ENCODE measurements around the gene ITPK1. TPM values are rescaled to one million over a fixed set of nuclear protein-coding genes. Genes with fewer than 3 reads are reported as not detected.

The ITPK1 gene
- total RNA-seq, 1 donor = 25.0 TPM

DNA sequence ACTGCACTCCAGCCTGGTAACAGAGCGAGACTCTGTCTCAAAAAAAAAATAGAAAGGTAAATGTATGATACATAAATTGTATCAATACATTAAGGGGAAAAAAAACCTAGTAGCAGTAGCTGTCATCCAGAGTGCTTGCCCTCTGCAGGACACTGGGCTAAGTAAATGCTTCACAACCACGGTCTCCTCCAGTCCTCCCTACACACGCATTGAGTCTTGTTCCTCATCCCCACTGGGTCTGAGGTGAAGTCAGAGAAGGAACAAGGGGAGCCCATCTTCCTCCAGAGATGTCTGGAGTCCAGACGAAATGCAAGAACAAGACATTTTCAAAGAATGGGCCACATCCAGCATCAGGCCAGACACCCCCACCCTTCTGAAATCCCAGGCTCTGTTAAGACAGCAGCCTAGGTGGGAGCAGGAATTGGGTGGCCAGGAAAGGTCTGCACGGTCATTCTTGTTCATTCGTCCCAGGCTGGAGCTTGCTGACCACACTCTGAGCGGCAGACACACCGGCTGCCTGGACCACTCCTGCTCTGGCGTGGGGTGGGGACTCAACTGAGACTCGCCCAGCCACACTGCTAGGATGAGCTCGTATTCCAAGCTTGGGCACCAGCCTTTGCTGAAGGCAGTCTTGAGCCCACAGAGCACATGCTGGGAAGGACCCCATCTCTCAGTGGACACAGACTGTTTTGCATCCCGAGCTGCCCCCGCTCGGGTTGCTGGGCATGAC lies 147.3 kb downstream of the ITPK1 start:
- H3K79me2 ChIP-seq (ENCODE audit: insufficient read depth, low read length) = no peaks in the 10 kb centered on the region
- TF ChIP-seq, protein P1, sequence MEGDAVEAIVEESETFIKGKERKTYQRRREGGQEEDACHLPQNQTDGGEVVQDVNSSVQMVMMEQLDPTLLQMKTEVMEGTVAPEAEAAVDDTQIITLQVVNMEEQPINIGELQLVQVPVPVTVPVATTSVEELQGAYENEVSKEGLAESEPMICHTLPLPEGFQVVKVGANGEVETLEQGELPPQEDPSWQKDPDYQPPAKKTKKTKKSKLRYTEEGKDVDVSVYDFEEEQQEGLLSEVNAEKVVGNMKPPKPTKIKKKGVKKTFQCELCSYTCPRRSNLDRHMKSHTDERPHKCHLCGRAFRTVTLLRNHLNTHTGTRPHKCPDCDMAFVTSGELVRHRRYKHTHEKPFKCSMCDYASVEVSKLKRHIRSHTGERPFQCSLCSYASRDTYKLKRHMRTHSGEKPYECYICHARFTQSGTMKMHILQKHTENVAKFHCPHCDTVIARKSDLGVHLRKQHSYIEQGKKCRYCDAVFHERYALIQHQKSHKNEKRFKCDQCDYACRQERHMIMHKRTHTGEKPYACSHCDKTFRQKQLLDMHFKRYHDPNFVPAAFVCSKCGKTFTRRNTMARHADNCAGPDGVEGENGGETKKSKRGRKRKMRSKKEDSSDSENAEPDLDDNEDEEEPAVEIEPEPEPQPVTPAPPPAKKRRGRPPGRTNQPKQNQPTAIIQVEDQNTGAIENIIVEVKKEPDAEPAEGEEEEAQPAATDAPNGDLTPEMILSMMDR (IDR thresholded peaks at IDR 0.05; ENCODE audit: extremely low read depth, low read depth, low read length) = no peak
- H3K4me2 ChIP-seq (ENCODE audit: insufficient read depth, low read length) = no peak overlapping the region
- H3K9me3 ChIP-seq (ENCODE audit: low read depth, low read length) = peaks cover 2% of the 10 kb centered on the region
- DNase-seq (ENCODE audit: insufficient read length, low spot score, missing footprints) = peak; percentile 77
- no peak overlapping the region for H2AFZ ChIP-seq (ENCODE audit: low read length)
- H4K20me1 ChIP-seq (ENCODE audit: insufficient read depth, low read length) = peaks cover 17% of the 10 kb centered on the region
- no peaks in the 10 kb centered on the region for H3K27me3 ChIP-seq (ENCODE audit: insufficient read depth, low read length)
- peaks cover 14% of the 10 kb centered on the region for H3K4me1 ChIP-seq (ENCODE audit: insufficient read depth, low read length)
- H3K27ac ChIP-seq (ENCODE audit: low read depth, low read length) = no peak overlapping the region
- no peak overlapping the region for H3K4me3 ChIP-seq (ENCODE audit: insufficient read depth, low read length)
- H3K36me3 ChIP-seq (ENCODE audit: insufficient read depth, low read length) = no peaks in the 10 kb centered on the region

DNA sequence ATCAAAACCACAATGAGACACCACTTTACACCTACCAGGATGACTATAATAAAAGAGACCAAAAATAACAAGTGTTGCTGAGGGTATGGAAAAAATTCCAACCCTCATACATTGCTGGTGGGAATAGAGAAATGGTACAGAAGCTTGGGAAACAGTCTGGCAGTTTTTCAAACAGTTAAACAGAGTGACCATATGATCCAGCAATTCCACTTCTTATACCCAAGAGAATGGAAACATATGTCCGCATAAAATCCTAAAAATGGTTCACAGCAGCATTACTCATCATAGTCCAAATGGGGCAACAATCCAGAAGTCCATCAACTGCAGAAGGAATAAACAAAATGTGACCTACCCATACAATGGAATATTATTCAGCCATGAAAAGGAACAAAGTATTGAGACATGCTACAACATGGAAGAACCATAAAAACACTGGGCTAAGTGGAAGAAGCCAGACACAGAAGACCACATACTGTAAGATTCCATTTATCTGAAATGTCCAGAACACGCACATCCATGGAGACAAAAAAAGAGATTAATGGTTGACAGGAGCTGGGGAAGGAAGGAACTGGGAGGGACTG lies 148.3 kb downstream of the ITPK1 start:
- H3K36me3 ChIP-seq (ENCODE audit: insufficient read depth, low read length) = no peaks in the 10 kb centered on the region
- DNase-seq (ENCODE audit: insufficient read length, low spot score, missing footprints) = peak; percentile 91
- TF ChIP-seq, protein P1 (IDR thresholded peaks at IDR 0.05; ENCODE audit: extremely low read depth, low read depth, low read length) = no peak
- H4K20me1 ChIP-seq (ENCODE audit: insufficient read depth, low read length) = peaks cover 17% of the 10 kb centered on the region
- no peaks in the 10 kb centered on the region for H3K79me2 ChIP-seq (ENCODE audit: insufficient read depth, low read length)
- H3K4me3 ChIP-seq (ENCODE audit: insufficient read depth, low read length) = no peak overlapping the region
- no peak overlapping the region for H3K27ac ChIP-seq (ENCODE audit: low read depth, low read length)
- H3K4me1 ChIP-seq (ENCODE audit: insufficient read depth, low read length) = peaks cover 6% of the 10 kb centered on the region
- H2AFZ ChIP-seq (ENCODE audit: low read length) = no peak overlapping the region
- no peaks in the 10 kb centered on the region for H3K27me3 ChIP-seq (ENCODE audit: insufficient read depth, low read length)
- H3K4me2 ChIP-seq (ENCODE audit: insufficient read depth, low read length) = no peak overlapping the region
- peaks cover 2% of the 10 kb centered on the region for H3K9me3 ChIP-seq (ENCODE audit: low read depth, low read length)

DNA sequence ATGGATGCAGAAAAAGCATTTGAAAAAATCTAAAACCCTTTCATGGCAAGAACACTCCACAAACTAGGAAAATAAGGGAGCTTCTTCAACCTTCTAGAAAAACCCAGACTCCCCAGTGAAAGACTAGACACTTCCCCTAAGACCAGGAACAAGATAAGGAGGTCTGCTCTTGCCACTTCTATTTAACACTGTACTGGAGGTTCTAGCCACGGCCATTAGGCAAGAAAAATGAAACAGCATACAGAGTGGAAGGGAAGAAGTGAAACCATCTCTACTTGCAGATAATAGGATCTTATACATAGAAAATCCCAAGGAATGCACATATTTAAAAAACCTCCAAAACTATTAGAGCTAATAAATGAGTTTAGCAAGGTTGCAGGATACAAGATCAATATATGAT lies 150.4 kb downstream of the ITPK1 start:
- no peaks in the 10 kb centered on the region for H3K36me3 ChIP-seq (ENCODE audit: insufficient read depth, low read length)
- peaks cover 14% of the 10 kb centered on the region for H3K4me1 ChIP-seq (ENCODE audit: insufficient read depth, low read length)
- H2AFZ ChIP-seq (ENCODE audit: low read length) = no peak overlapping the region
- H3K27me3 ChIP-seq (ENCODE audit: insufficient read depth, low read length) = no peaks in the 10 kb centered on the region
- no peak for DNase-seq (ENCODE audit: insufficient read length, low spot score, missing footprints)
- no peak overlapping the region for H3K27ac ChIP-seq (ENCODE audit: low read depth, low read length)
- peaks cover 2% of the 10 kb centered on the region for H3K9me3 ChIP-seq (ENCODE audit: low read depth, low read length)
- TF ChIP-seq, protein P1 (IDR thresholded peaks at IDR 0.05; ENCODE audit: extremely low read depth, low read depth, low read length) = no peak
- H3K4me3 ChIP-seq (ENCODE audit: insufficient read depth, low read length) = no peak overlapping the region
- peaks cover 14% of the 10 kb centered on the region for H4K20me1 ChIP-seq (ENCODE audit: insufficient read depth, low read length)
- H3K4me2 ChIP-seq (ENCODE audit: insufficient read depth, low read length) = no peak overlapping the region
- no peaks in the 10 kb centered on the region for H3K79me2 ChIP-seq (ENCODE audit: insufficient read depth, low read length)

All from osteoblast (primary cell).